Measurements from ENCODE around the gene PLD3.

Gene PLD3

DNA sequence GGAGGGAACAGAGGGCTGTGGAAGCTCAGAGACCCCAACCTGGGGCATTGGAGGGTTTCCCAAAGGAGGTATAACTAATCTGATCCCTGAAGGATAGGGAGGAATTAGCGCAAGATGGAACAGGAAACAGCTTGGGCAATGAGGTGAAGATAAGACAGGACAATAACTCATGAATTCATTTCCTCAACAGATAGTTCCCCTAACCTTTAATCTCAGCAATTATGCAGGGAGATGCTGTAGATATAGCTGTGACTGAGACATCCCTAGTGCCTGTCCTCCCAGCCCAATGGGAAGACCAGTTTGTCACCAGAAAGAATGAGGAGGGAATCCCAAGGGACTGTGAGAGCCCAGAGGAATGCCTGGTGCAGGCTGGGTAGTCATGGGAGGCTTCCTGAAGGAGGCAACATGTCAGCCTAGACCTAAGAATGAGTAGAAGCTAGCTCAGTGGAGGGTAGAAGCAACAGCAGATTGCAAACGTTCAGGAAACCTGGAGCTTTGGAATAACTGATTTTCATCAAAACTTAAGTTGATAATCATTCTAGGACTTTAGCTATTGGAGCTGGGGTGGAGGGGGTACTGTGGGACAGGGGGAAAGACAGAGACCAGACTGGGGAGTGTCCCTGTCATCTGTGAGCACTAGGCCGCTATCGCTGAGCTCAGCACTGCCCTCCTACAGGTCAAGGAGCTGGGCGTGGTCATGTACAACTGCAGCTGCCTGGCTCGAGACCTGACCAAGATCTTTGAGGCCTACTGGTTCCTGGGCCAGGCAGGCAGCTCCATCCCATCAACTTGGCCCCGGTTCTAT, 22.7 kb downstream of the PLD3 start:
- H3K4me3 ChIP-seq (ENCODE audit: low read depth, low read length), result no peak overlapping the region
- peaks cover 5% of the 10 kb centered on the region for H3K36me3 ChIP-seq

DNA sequence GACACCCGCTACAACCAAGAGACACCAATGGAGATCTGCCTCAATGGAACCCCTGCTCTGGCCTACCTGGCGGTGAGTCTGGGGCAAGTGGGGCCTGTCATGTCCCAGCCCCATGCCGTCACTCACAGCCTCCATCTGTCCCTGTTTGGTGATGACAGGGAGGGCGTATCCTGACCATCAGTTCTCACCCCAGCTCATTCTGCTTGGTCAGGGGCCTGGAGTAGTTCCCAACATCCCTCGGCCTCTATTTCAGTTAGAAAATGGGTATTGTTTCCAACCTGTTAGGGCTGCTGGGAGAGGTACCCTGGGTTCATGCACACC, 23.3 kb downstream of the PLD3 start:
- no peak for DNase-seq
- no peak overlapping the region for H3K27ac ChIP-seq
- TF ChIP-seq, protein P1, sequence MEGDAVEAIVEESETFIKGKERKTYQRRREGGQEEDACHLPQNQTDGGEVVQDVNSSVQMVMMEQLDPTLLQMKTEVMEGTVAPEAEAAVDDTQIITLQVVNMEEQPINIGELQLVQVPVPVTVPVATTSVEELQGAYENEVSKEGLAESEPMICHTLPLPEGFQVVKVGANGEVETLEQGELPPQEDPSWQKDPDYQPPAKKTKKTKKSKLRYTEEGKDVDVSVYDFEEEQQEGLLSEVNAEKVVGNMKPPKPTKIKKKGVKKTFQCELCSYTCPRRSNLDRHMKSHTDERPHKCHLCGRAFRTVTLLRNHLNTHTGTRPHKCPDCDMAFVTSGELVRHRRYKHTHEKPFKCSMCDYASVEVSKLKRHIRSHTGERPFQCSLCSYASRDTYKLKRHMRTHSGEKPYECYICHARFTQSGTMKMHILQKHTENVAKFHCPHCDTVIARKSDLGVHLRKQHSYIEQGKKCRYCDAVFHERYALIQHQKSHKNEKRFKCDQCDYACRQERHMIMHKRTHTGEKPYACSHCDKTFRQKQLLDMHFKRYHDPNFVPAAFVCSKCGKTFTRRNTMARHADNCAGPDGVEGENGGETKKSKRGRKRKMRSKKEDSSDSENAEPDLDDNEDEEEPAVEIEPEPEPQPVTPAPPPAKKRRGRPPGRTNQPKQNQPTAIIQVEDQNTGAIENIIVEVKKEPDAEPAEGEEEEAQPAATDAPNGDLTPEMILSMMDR (IDR thresholded peaks at IDR 0.05; ENCODE audit: low read depth, low read length), result no peak
- H3K4me3 ChIP-seq (ENCODE audit: low read depth, low read length), result no peak overlapping the region
- H3K27me3 ChIP-seq (ENCODE audit: insufficient read depth, low read depth, severe bottlenecking), result no peaks in the 10 kb centered on the region
- H3K9me3 ChIP-seq (ENCODE audit: severe bottlenecking), result no peaks in the 10 kb centered on the region
- H3K36me3 ChIP-seq, result peaks cover 4% of the 10 kb centered on the region

More for the DNA sequence above, 22.7 kb downstream of the PLD3 start:
- no peak overlapping the region for H3K27ac ChIP-seq
- DNase-seq, result no peak
- H3K9me3 ChIP-seq (ENCODE audit: severe bottlenecking), result no peaks in the 10 kb centered on the region
- TF ChIP-seq, protein P1 (IDR thresholded peaks at IDR 0.05; ENCODE audit: low read depth, low read length), result no peak
- H3K27me3 ChIP-seq (ENCODE audit: insufficient read depth, low read depth, severe bottlenecking), result no peaks in the 10 kb centered on the region

DNA sequence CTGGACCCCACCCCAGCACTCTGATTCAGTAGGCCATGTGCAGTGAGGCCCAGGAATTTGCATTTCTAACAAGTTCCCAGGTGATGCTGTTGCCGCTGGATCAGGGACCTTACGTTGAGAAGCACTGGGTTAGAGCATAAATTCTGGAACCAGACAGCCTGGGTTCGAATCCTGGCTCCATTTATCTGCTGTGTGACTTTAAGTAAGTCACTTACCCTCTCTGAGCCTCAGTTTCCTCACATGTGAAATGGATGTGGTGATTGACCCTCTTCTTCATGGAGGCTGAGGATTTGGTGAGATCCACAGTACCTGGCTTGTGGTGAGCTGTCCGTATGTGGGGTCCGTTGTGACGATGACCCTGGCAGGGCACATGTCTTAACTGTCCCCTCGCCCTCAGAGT, 25.6 kb downstream of the PLD3 start:
- TF ChIP-seq, protein P1 (IDR thresholded peaks at IDR 0.05; ENCODE audit: low read depth, low read length), result no peak
- no peak for DNase-seq
- Histone ChIP-seq H3K27me3 (ENCODE audit: insufficient read depth, low read depth, severe bottlenecking) (no peaks in the 10 kb centered on the region), H3K36me3 (no peaks in the 10 kb centered on the region; the same call in 1 of the 2 replicates), H3K4me3 (ENCODE audit: low read depth, low read length) (no peak overlapping the region), H3K9me3 (ENCODE audit: severe bottlenecking) (no peaks in the 10 kb centered on the region), H3K27ac (no peak overlapping the region)

DNA sequence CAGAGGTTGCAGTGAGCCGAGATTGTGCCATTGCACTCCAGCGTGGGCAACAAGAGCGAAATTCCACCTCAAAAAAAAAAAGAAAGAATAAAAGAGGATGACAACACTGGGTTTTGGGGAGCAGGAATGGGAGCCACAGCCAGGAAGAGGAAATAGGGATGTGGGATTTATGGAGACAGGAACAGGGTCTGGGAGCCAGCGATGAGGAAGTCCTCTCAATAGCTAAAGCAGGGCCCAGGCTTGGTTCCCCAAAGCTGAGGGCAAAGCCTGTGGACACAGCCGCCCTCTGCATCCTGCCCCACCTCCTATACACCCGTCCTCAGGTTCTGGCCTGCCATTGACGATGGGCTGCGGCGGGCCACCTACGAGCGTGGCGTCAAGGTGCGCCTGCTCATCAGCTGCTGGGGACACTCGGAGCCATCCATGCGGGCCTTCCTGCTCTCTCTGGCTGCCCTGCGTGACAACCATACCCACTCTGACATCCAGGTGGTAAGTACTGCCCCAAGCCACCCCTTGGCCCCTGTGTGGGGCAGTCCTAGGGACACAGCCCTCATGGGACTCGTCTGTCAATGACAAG, 27.9 kb downstream of the PLD3 start:
- no peak for DNase-seq
- no peak overlapping the region for H3K4me3 ChIP-seq (ENCODE audit: low read depth, low read length)
- TF ChIP-seq, protein P1 (IDR thresholded peaks at IDR 0.05; ENCODE audit: low read depth, low read length), result no peak
- H3K36me3 ChIP-seq, result no peaks in the 10 kb centered on the region; the same call in 1 of the 2 replicates
- H3K9me3 ChIP-seq (ENCODE audit: severe bottlenecking), result no peaks in the 10 kb centered on the region
- no peaks in the 10 kb centered on the region for H3K27me3 ChIP-seq (ENCODE audit: insufficient read depth, low read depth, severe bottlenecking)
- no peak overlapping the region for H3K27ac ChIP-seq

DNA sequence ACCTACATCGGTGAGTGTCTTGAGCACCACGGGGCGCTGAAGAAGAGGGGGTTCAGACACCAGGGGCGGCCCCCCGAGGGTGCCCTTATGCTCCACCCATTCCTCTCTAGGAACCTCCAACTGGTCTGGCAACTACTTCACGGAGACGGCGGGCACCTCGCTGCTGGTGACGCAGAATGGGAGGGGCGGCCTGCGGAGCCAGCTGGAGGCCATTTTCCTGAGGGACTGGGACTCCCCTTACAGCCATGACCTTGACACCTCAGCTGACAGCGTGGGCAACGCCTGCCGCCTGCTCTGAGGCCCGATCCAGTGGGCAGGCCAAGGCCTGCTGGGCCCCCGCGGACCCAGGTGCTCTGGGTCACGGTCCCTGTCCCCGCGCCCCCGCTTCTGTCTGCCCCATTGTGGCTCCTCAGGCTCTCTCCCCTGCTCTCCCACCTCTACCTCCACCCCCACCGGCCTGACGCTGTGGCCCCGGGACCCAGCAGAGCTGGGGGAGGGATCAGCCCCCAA, 29.4 kb downstream of the PLD3 start:
- no peak overlapping the region for H3K27ac ChIP-seq
- no peak for DNase-seq
- H3K4me3 ChIP-seq (ENCODE audit: low read depth, low read length), result no peak overlapping the region
- no peaks in the 10 kb centered on the region for H3K27me3 ChIP-seq (ENCODE audit: insufficient read depth, low read depth, severe bottlenecking)
- TF ChIP-seq, protein P1 (IDR thresholded peaks at IDR 0.05; ENCODE audit: low read depth, low read length), result no peak
- H3K36me3 ChIP-seq, result no peaks in the 10 kb centered on the region; the same call in 1 of the 2 replicates
- H3K9me3 ChIP-seq (ENCODE audit: severe bottlenecking), result no peaks in the 10 kb centered on the region

All from WERI-Rb-1 (cell line).